Caco-2 (cell line): Measurements from ENCODE around the gene GFAP. TPM values are rescaled to one million over a fixed set of nuclear protein-coding genes. Genes with fewer than 3 reads are reported as not detected.

Experiments
- BruUV-seq: library from RNA; stranded (reverse); fragments of 400-500 nt; replicated peaks from 2 replicates; lab custom pipeline; 2021; lab: Mats Ljungman, UMichigan
- CTCF ChIA-PET: fragments of 300-600 bp; sonication (Branson Sonifier 250); formaldehyde crosslinking; loops from one replicate; lab custom pipeline; 2022; ENCODE audit warnings: antibody characterized with exemption; lab: Charles Lee
- POLR2A ChIA-PET: fragments of 300-600 bp; sonication (Branson Sonifier 250); formaldehyde crosslinking; loops from one replicate; lab custom pipeline; 2022; ENCODE audit warnings: antibody characterized with exemption; lab: Charles Lee
- DNase-seq, 2 experiments: peaks; one replicate each; pipeline versions ENCODE4 v3.0.0 to v3.0.0-alpha.2; 2020 to 2022
- H3K27me3 ChIP-seq: replicated peaks from 2 replicates; pipeline ENCODE4 v1.6.0; 2011; ENCODE audit warnings: low read length; ENCODE audit not compliant: control insufficient read depth, insufficient read depth
- H3K36me3 ChIP-seq: 2 replicates; pipeline ENCODE4 v1.5.1; 2011; ENCODE audit warnings: low read length; ENCODE audit not compliant: control insufficient read depth, insufficient read depth
- H3K4me1 ChIP-seq: fragments of 250-450 bp; sonication (Bioruptor Pico); 2 replicates; pipeline ENCODE4 v1.5.1; 2020; ENCODE audit warnings: mild to moderate bottlenecking
- H3K4me3 ChIP-seq: 2 replicates; pipeline ENCODE4 v1.5.1; 2011; ENCODE audit warnings: low read depth, mild to moderate bottlenecking, control low read depth, low read length
- H3K9me3 ChIP-seq: fragments of 250-450 bp; sonication (Bioruptor Pico); 2 replicates; pipeline ENCODE4 v1.5.1; 2020; ENCODE audit warnings: mild to moderate bottlenecking, moderate library complexity
- H3K27ac Mint-ChIP-seq: one replicate; pipeline ENCODE4 v1.8.0; 2022; ENCODE audit warnings: mixed read lengths; ENCODE audit not compliant: unreplicated experiment
- H3K27me3 Mint-ChIP-seq: one replicate; pipeline ENCODE4 v1.8.0; 2022; ENCODE audit warnings: mixed read lengths; ENCODE audit not compliant: insufficient read depth, unreplicated experiment
- H3K36me3 Mint-ChIP-seq: one replicate; pipeline ENCODE4 v1.8.0; 2022; ENCODE audit warnings: mild to moderate bottlenecking, mixed read lengths; ENCODE audit not compliant: insufficient read depth, unreplicated experiment
- H3K4me1 Mint-ChIP-seq: one replicate; pipeline ENCODE4 v1.8.0; 2022; ENCODE audit warnings: low read depth, mixed read lengths; ENCODE audit not compliant: unreplicated experiment
- H3K4me3 Mint-ChIP-seq: one replicate; pipeline ENCODE4 v1.8.0; 2022; ENCODE audit warnings: mild to moderate bottlenecking, moderate library complexity, mixed read lengths; ENCODE audit not compliant: unreplicated experiment
- H3K9me3 Mint-ChIP-seq: one replicate; pipeline ENCODE4 v1.8.0; 2022; ENCODE audit warnings: mixed read lengths; ENCODE audit not compliant: unreplicated experiment
- intact Hi-C: fragments of 100-400 bp; cut with micrococcal nuclease; formaldehyde crosslinking; loops from one replicate; pipeline ENCODE4 v1.10.0; 2022; ENCODE audit not compliant: unreplicated experiment
- total RNA-seq: library from RNA; stranded (reverse); gene quantifications from 2 replicates; pipeline ENCODE4 v1.2.3, GENCODE V29; 2022
- TF ChIP-seq, protein P1 (sequence below), 2 experiments: fragments of 200-600 bp in 1 of 2; IDR thresholded peaks; 1 replicate in 1 of 2; 2 replicates in 1 of 2; pipeline versions ENCODE4 v1.5.1 to v1.8.0; 2011 to 2022; ENCODE audit warnings: antibody characterized with exemption in 1 of 2, control low read depth in 1 of 2, inconsistent platforms in 1 of 2, low read depth in 1 of 2, low read length in 1 of 2, mild to moderate bottlenecking in 1 of 2, moderate library complexity in 1 of 2; ENCODE audit not compliant: insufficient read depth in 1 of 2, severe bottlenecking in 1 of 2, unreplicated experiment in 1 of 2

GFAP gene
- total RNA-seq, 1 experiment from 2014 or later, result not detected

- no peaks in the 10 kb centered on the region for H3K27me3 ChIP-seq
- Mint-ChIP-seq H3K27me3 (peaks cover 13% of the 10 kb centered on the region), H3K4me1 (peaks cover 7% of the 10 kb centered on the region), H3K4me3 (no peak overlapping the region), H3K27ac (no peak overlapping the region), H3K9me3 (no peaks in the 10 kb centered on the region), H3K36me3 (peaks cover 5% of the 10 kb centered on the region)
- intact Hi-C loops, result no loop called here
- BruUV-seq, result no TSS peak
- peaks cover 6% of the 10 kb centered on the region; the same call in 1 of the 2 replicates for H3K4me1 ChIP-seq
- no peak overlapping the region for H3K4me3 ChIP-seq
- ChIA-PET POLR2A (interaction anchor here (0.6 kb wide), 1 partner anchor 469 kb away, joined by 4 read pairs; no protein-coding TSS in a partner anchor), CTCF (interaction anchor here (0.6 to 1.0 kb wide), 2 partner anchors 10 to 105 kb away, joined by 6 to 7 read pairs; no protein-coding TSS in a partner anchor)
- H3K36me3 ChIP-seq, result no peaks in the 10 kb centered on the region
- TF ChIP-seq, protein P1, sequence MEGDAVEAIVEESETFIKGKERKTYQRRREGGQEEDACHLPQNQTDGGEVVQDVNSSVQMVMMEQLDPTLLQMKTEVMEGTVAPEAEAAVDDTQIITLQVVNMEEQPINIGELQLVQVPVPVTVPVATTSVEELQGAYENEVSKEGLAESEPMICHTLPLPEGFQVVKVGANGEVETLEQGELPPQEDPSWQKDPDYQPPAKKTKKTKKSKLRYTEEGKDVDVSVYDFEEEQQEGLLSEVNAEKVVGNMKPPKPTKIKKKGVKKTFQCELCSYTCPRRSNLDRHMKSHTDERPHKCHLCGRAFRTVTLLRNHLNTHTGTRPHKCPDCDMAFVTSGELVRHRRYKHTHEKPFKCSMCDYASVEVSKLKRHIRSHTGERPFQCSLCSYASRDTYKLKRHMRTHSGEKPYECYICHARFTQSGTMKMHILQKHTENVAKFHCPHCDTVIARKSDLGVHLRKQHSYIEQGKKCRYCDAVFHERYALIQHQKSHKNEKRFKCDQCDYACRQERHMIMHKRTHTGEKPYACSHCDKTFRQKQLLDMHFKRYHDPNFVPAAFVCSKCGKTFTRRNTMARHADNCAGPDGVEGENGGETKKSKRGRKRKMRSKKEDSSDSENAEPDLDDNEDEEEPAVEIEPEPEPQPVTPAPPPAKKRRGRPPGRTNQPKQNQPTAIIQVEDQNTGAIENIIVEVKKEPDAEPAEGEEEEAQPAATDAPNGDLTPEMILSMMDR (IDR thresholded peaks at IDR 0.05; ENCODE audit: insufficient read depth in 1 of 2, low read depth in 1 of 2, low read length in 1 of 2, severe bottlenecking in 1 of 2, unreplicated experiment in 1 of 2), result no peak
- DNase-seq, result no peak
- no peaks in the 10 kb centered on the region for H3K9me3 ChIP-seq
These were observed 1.5 kb upstream of the GFAP start for GRCh38 chr17:44916781-44917241.

DNA sequence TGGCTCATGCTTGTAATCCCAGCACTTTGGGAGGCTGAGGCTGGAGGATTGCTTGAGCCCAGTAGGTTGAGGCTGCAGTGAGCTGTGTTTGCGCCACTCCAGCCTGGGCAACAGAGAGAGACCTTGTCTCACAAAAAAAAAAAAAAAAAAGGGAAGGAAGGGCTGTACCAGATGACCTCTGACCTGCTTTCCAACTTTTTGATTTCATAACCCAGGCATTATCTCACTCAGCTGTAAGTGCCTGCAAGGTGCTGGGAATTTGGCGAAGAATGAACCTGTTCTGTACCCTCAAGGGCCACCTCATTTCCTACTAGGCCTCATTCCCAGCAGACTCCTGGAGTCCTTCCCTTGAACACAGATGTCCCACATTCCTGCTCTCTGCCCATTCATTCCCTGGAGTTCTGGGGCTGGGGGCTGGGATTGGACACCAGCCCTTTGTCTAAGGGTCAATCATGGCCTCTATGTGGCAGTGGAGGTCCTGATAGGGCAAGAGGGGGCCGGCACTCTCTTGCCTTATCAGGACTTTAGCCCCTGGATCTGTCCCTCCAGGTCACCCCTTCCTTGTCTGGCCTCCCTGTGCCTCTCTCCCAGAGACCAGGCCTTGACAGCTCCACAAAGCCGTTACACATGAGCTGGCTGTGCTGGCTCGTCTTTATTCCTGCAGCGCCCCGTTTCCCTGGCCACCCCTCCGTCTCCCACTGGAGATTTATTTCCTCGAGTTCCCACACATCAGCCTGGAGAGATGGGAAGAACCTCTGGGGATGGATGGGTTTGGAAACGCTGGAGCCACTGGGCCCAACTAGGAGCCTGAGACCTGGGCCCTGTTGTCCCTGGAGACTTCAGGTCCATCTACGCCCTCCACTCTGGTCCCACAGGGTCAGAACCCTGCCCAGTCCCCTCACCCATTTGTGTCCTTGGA is 821 bp upstream of the GFAP start:
- Mint-ChIP-seq H3K9me3 (no peaks in the 10 kb centered on the region), H3K4me3 (no peak overlapping the region), H3K36me3 (peaks cover 5% of the 10 kb centered on the region), H3K27me3 (peaks cover 9% of the 10 kb centered on the region), H3K4me1 (peaks cover 7% of the 10 kb centered on the region), H3K27ac (no peak overlapping the region)
- Histone ChIP-seq H3K4me1 (peaks cover 6% of the 10 kb centered on the region; the same call in 1 of the 2 replicates), H3K36me3 (no peaks in the 10 kb centered on the region), H3K4me3 (no peak overlapping the region), H3K27me3 (no peaks in the 10 kb centered on the region), H3K9me3 (no peaks in the 10 kb centered on the region)
- ChIA-PET CTCF (interaction anchor here (0.6 to 1.0 kb wide), 2 partner anchors 11 to 106 kb away, joined by 6 to 7 read pairs; no protein-coding TSS in a partner anchor), POLR2A (interaction anchor here (0.7 kb wide), 1 partner anchor 75 kb away, joined by 4 read pairs; no protein-coding TSS in a partner anchor)
- BruUV-seq, result no TSS peak
- peak in 1 of 2 experiments; percentile 40 for DNase-seq
- intact Hi-C loops, result no loop called here
- TF ChIP-seq, protein P1 (IDR thresholded peaks at IDR 0.05; ENCODE audit: insufficient read depth in 1 of 2, low read depth in 1 of 2, low read length in 1 of 2, severe bottlenecking in 1 of 2, unreplicated experiment in 1 of 2), result no peak

- CTCF ChIA-PET, result interaction anchor here (0.7 to 0.9 kb wide), 2 partner anchors 12 to 38 kb away, joined by 3 to 4 read pairs; no protein-coding TSS in a partner anchor
- TF ChIP-seq, protein P1 (IDR thresholded peaks at IDR 0.05; ENCODE audit: insufficient read depth in 1 of 2, low read depth in 1 of 2, low read length in 1 of 2, severe bottlenecking in 1 of 2, unreplicated experiment in 1 of 2), result no peak
These were observed 515 bp downstream of the GFAP start for GRCh38 chr17:44914698-44915271.

More at GRCh38 chr17:44914698-44915271, 515 bp downstream of the GFAP start:
- intact Hi-C loops, result no loop called here
- H3K4me3 Mint-ChIP-seq, result no peak overlapping the region
- Histone ChIP-seq H3K4me3 (no peak overlapping the region), H3K9me3 (no peaks in the 10 kb centered on the region), H3K27me3 (no peaks in the 10 kb centered on the region), H3K36me3 (no peaks in the 10 kb centered on the region), H3K4me1 (peaks cover 6% of the 10 kb centered on the region; the same call in 1 of the 2 replicates)
- H3K27me3 Mint-ChIP-seq, result peaks cover 9% of the 10 kb centered on the region
- BruUV-seq, result no TSS peak
- no peak overlapping the region for H3K27ac Mint-ChIP-seq
- POLR2A ChIA-PET, result no interaction called here
- no peak for DNase-seq
- peaks cover 7% of the 10 kb centered on the region for H3K4me1 Mint-ChIP-seq
- no peaks in the 10 kb centered on the region for H3K9me3 Mint-ChIP-seq
- H3K36me3 Mint-ChIP-seq, result no peaks in the 10 kb centered on the region
